Measurements from ENCODE around the gene ZNF764.
"Not testable (repeated sequence)": the region's sequence is repeated elsewhere in the genome, so short reads cannot be mapped to it uniquely, and the experiment has no call there.

ZNF764 gene

DNA sequence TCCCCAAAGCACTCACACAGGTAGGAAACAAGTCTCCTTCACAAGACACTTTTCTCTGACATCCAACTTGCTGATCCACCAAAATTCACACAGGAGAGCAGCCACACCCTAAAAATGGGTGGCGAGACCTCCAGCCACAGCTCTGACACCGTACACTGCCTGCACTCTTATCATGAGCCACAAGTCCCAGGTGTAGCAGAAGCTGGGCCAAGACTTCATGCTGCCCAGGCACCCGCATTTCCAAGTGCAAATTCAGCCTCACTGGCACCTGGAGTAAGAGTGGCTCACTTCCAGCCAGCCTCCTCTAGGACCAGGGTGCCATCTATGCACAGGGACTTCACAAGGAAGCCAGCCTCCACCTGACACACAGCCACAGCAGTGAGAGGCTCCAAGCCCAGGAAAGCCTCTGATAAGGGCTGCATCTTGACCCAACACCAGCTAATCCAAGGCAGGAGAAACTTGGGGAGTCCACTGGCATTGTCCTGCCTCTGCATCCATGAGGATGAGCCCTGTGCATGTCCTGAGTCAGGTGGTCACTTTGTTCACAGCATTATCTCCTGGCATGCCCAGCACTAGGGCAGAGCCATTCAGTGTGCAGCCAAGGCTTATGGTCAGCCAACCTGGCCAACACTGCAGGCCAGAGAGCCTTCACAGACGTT lies 29.2 kb downstream of the ZNF764 start:
- FAIRE-seq (peak; percentile 23), DNase-seq (ENCODE audit: insufficient read length, low spot score) (no peak)

- DNase-seq (ENCODE audit: insufficient read length, low spot score) (no peak), FAIRE-seq (no peak)
Observed at GRCh38 chr16:30527635-30528178, 30.5 kb downstream of the ZNF764 start.

GRCh38 chr16:30526823-30527634 lies 31.1 kb downstream of the ZNF764 start:
- FAIRE-seq (peak; percentile 95), DNase-seq (ENCODE audit: insufficient read length, low spot score) (peak; percentile 97)

DNA sequence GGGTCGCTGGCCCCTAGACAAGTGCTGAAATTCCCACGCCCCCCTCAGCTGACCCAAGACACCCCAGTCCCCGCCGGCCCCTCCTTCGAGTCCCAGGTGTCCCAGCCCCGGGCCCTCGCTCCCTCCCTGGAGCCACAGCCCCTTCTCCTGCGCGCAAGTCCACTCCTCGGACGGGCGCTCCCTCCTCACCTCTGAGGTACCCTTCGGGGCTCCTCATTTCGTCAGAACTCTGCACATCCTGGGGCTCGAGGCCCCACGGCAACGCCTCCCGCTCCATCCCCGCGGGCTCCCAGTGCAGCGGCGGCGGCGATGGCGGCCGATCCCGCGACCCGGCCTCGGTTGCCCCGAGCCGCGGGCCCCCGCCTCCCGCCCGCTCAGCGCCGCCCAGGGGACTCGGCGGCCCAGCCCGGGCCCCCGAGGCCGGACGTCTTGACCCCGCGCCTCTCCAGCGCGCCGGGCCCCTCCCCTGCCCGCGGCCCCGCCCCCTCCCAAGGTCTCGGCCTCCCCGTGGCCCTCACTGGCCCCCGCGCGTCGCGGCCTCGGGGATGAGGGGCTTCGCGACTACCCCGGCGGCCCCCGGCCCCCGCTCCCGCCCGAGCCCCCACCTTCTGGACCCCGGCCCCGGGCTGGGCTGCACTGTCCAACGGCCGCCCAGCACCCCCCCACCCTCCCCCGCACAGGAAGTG lies 31.9 kb downstream of the ZNF764 start, which contains the start of gene ZNF768:
Gene ZNF768, minus strand, starts transcription at position 430 of the 686 bp plus-strand sequence. Its CDS starts 153 bp downstream, at position 277.
- DNase-seq (ENCODE audit: insufficient read length, low spot score) (peak; percentile 40), FAIRE-seq (no peak)

DNA sequence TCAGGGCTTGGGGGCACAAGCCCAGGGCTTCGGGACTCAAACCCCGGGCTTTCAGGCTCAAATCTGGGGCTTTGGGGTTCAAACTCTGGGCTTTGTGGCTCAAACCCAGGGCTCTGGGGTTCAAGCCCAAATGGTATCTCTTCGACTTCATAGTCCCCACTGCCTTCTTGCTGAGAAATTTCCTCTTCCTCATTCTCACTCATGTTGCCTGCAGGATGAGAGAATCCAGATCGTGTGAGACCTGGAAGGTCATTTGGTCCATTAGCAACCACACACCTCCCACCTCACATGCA lies 32.4 kb downstream of the ZNF764 start:
- no peak for FAIRE-seq

DNA sequence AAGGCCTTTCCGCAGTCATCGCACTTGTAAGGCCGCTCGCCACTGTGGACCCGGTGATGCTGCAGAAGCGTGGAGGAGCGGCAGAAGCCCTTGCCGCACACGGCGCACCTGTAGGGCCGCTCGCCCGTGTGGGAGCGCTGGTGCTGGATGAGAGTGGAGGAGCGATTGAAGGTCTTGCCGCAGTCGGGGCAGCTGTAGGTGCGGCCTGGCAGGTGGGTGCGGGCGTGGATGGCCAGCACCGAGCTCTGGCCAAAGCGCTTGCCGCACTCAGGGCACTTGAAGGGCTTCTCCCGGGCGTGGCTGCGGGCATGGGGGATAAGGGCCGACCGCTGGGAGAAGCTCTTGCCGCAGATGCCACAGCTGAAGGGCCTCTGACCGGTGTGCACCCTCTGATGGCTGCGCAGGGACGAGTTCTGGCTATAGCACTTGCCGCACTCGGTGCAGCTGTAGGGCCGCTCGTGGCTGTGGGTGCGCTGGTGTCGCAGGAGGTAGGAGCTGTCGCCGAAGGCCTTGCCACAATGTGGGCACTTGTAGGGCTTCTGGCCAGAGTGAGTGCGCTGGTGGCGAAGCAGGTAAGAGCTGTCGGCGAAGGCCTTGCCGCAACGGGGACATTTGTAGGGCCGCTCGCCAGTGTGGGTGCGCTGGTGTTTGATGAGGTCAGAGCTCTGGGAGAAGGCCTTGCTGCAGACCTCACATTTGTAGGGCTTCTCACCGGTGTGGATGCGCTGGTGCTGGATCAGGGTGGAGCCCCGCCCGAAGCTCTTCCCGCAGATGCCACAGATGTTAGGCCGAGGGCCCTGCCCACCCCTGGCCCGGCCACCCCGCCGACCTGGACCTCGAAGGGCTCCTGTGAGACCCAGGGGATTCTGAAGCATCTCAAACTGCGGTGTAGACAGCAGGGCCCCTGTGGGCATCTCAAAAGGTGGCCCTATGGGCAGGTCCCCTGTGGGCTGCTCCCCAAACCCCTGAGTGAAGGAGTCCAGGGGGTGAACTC lies 33.3 kb downstream of the ZNF764 start:
- FAIRE-seq, result no peak

More for the DNA sequence above, 32.4 kb downstream of the ZNF764 start:
- no peak for DNase-seq (ENCODE audit: insufficient read length, low spot score)

DNA sequence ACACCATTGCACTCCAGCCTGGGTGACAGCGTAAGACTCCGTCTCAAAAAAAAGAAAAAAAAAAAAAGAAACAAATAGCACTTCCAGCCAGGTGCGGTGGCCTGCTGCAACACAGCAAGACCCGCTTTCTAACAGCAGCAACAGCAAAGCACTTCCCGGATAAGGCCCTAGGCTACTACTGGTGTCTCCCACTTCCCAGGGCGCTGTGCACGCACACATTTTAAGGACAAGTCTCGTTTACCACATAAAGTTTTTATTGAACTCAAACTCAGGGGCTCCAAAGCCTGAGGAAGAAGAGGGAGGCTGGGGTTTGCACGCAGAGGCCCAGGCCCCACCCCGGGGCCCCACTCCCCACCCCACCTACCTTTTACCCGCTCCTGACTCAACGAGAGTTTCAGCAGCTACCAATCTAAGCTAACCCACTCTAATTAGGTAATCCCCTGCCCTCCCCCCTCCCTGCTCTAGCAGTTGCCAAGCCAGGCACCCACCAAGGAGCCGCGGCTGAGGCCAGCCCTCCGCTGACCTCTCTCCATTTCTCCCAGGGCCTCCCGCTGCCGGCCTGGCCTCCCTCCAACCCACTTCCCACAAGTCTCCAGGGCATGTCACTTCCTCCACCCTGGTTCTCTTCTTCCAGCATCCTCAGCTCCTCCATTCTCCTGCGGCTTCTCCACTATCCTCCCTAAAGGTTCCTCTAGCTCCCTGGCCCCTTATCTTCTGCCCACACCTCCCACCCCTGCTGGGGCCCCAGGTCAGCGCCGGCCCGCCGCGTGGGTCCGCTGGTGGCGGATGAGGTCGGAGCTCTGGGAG lies 34.2 kb downstream of the ZNF764 start:
- FAIRE-seq (no peak), DNase-seq (ENCODE audit: insufficient read length, low spot score) (no peak)

More for the DNA sequence above, 33.3 kb downstream of the ZNF764 start:
- DNase-seq (ENCODE audit: insufficient read length, low spot score), result no peak

DNA sequence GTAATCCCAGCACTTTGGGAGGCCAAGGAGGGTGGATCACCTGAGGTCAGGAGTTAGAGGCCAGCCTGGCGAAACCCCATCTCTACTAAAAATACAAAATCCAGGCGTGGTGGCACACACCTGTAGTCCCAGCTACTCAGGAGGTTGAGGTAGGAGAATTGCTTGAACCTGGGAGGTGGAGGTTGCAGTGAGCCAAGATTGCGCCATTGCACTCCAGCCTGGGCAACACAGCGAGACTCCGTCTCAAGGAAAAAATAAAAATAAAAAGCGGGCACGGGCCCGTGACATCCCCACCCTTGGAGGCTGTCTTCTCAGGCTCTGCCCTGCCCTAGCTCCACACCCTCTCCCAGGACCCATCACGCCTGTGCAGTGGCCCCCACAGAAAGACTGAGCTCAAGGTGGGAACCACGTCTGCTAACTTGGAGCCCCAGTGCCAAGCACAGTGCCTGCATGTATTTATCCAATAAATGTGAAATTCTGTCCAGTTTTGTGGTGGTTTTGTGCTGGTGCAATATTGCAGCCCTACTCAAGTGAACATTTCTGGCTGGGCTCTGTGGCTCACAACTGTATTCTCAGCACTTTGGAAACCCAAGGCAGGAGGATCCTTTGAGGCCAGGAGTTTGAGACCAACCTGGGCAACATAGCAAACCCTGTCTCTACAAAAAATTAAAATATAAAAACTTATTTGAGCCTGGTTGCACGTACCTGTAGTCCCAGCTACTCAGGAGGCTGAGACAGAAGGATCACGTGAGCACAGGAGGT lies 35.3 kb downstream of the ZNF764 start:
- not testable (repeated sequence) for FAIRE-seq

DNA sequence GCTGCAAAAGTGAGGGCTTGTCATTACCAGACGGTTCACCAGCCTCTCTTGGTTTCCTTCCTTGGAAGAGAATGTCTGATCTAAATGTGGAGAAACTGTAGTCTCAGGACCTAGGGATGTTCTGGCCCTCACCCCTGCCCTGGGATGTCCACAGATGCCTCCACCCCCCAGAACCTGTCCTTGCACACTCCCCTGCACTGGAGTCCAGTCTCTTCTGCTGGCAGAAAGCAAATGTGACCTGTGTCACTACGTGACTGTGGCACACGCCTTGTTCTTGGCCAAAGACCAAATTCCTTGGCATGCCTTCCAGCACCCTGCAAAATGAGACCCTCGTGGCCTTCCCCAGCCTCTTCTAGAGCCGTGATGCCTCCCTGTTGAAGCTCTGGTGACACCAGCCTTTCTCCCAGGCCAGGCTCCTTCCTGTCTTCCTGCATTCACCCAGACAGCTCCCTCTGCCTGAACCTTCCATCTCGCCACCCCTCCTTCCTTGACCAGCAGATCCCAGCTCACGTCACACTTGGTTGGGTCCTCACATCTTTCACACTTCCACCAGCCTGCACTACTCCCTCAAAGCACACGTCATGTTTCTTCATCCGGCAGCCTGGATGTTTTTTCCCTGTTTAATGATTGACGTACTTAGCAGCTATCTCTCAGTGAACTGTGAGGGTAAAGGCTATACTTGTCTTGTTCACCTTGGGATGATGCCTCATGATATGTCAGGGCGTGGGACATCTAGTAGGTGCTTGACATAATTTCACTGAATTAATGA lies 36.1 kb downstream of the ZNF764 start:
- no peak for DNase-seq (ENCODE audit: insufficient read length, low spot score)
- FAIRE-seq, result no peak

More for the DNA sequence above, 35.3 kb downstream of the ZNF764 start:
- not testable (repeated sequence) for DNase-seq (ENCODE audit: insufficient read length, low spot score)

GRCh38 chr16:30521476-30521872 lies 36.7 kb downstream of the ZNF764 start:
- DNase-seq (ENCODE audit: insufficient read length, low spot score), result no peak
- no peak for FAIRE-seq

- FAIRE-seq, result no peak
- DNase-seq (ENCODE audit: insufficient read length, low spot score), result no peak
Observed at GRCh38 chr16:30519120-30520049, 38.8 kb downstream of the ZNF764 start.

GRCh38 chr16:30518552-30518951 lies 39.6 kb downstream of the ZNF764 start:
- DNase-seq (ENCODE audit: insufficient read length, low spot score), result no peak
- FAIRE-seq, result no peak

DNA sequence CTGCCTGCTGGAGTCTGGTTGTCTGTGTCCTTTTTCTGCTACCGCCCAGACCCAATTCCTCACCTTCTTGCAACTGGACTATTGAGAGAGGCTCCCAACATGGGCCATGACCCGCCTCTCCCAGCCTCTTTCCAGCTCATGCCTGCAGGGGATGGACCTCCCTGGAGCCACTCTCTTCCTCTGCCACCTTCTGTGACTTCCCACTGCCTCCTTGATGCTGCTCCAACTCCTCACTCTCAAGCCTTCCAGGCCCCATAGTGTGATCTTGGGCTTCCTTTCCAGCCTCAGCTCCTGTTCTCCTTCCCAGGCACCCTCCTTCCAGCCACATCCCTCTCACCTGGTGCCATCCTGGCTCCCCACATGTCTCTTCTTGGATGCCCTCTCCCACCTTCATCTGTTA lies 42.9 kb downstream of the ZNF764 start:
- DNase-seq (ENCODE audit: insufficient read length, low spot score) (no peak), FAIRE-seq (no peak)

- no peak for FAIRE-seq
- DNase-seq (ENCODE audit: insufficient read length, low spot score), result no peak
Observed at GRCh38 chr16:30511509-30511908, 46.7 kb downstream of the ZNF764 start.

DNA sequence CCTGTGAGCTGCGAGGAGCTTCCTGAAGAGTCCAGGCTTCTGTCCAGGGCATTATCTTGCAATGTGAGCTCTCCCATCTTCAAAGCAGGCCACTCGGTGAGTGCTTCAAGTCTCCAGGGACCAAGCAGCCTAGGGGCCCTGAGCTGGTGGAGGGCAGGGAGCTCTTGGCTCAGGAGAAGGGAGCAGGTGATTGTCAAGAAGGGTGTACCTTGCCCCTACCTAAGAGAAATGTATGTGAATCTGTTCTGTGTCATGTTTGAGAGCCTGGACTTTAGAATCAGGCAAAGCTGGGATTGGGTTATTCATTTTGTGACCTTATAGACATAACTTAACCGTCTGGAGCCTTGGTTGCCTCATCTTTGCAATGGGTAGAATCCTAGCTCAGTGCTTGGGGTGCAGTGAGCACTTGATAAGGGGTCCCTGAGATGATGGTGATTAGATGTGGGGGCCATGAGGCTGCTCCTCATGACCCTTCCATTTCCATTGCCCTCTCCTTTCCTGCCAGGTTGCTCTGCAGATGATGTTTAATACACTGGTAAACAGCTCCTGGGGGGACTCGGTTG lies 47.7 kb downstream of the ZNF764 start:
- DNase-seq (ENCODE audit: insufficient read length, low spot score) (no peak), FAIRE-seq (no peak)

DNA sequence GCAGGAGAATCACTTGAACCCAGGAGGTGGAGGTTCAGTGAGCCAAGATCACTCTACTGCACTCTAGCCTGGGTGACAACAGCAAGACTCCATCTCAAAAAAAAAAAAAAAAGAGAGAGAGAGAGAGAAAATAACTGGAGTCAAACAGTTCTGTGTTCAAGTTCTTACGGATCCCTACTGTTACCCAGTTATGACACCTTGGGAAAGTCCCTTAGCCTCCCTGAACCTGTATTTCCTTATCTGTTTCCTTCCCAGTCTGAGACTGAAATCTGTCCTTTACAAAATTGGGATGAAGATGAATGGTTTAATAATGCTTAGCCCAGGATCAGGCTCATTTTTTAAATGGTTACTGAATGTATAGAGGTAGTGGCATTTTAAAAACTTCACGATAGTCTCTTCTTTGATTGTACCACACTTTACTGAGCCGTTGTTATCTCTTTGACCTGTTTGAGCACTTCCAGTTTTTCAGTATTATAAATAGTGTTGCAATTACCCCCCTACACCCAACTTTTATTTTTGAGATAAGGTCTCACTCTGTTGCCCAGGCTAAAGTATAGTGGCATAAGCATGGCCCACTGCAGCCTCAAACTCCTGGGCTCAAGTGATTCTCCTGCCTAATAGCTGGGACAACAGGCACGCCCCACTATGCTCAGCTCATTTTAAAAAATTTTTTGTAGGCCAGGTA lies 49.0 kb downstream of the ZNF764 start:
- no peak for FAIRE-seq

More for the DNA sequence above, 49.0 kb downstream of the ZNF764 start:
- DNase-seq (ENCODE audit: insufficient read length, low spot score), result no peak

All from HTR-8/SVneo (cell line).